GM18508 (cell line): Measurements from ENCODE around the gene C17orf67.

ENCODE experiments used
- ATAC-seq: cut with Tn5 transposase; IDR thresholded peaks from one replicate; pipeline ENCODE4 v1.9.1; 2021; ENCODE audit warnings: moderate number of reproducible peaks; ENCODE audit not compliant: insufficient read depth, unreplicated experiment

Gene C17orf67

DNA sequence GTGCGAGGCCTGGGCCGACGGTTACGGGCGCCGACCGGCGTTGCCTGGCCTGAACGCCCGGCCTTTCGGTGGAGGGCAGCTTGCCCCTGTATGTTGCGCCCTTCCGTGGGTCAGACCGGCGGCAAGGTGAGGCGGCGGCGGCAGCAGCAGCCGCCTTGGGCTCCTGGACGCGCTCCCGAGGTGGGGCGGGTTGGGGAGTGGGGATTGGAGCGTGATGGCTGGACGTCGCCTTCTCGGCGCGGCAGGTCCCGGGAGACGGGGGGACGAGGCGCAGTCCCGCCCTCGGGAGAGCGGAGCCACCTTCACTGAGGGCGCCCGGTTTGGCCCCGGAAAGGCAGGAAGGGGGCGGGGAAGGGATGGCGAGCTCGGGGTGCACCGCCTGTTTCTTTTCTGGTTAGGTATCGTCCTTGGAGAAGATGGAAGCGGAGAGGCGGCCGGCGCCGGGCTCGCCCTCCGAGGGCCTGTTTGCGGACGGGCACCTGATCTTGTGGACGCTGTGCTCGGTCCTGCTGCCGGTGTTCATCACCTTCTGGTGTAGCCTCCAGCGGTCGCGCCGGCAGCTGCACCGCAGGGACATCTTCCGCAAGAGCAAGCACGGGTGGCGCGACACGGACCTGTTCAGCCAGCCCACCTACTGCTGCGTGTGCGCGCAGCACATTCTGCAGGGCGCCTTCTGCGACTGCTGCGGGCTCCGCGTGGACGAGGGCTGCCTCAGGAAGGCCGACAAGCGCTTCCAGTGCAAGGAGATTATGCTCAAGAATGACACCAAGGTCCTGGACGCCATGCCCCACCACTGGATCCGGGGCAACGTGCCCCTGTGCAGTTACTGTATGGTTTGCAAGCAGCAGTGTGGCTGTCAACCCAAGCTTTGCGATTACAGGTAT, 902 bp upstream of the C17orf67 start:
- ATAC-seq, result peak; percentile 30

GRCh38 chr17:56833057-56833808, 487 bp downstream of the C17orf67 start:
- peak; percentile 23 for ATAC-seq

DNA sequence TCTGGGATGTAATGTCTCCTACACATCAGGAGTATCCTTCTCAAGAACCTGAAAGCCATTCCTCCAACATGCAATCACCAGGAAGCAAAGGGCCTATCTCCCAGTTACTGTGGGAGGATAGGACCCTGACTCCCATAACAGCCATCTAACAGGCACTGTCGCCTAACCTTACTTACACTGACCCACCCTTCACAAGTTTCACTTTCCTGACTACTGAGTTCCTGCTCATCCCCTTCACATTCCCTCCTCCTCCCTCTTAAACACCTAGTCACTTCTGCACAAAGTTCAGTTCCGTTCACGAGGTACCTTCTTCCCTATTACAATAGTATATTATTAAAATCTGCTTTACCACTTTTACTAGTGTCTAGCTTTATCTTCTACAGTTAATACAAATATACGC, 1.3 kb downstream of the C17orf67 start:
- no peak for ATAC-seq

DNA sequence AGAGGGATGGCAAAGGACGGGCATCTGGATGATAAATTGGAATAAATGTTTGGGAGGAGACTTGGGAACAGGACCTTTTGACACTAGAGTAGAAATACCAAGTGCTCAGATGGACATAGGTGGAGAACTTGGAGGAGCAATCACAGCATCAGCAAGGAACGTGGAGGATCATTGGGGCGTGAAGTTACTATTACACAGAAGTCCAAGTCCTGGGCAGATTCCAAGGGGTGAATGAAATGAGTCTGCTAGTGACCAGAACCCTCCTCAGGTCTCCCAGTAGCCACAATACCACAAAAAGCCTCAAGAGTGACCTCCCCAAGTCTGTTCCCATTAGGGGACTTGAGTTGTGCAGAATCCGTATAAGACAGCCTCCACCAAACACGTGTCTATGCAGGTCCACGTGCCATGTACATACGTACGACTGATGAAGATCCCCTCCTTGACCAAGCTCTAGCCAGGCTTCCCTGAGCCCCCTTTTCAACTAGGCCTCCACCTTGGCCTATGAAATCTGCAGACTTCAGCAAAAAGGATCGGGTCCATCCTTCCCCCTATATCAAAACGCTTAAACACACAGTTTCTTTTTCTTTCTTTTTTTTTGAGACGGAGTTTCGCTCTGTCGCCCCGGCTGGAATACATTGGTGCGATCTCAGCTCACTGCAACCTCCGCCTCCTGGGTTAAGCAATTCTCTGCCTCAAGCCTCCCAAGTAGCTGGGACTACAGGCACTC, 2.2 kb downstream of the C17orf67 start:
- no peak for ATAC-seq

DNA sequence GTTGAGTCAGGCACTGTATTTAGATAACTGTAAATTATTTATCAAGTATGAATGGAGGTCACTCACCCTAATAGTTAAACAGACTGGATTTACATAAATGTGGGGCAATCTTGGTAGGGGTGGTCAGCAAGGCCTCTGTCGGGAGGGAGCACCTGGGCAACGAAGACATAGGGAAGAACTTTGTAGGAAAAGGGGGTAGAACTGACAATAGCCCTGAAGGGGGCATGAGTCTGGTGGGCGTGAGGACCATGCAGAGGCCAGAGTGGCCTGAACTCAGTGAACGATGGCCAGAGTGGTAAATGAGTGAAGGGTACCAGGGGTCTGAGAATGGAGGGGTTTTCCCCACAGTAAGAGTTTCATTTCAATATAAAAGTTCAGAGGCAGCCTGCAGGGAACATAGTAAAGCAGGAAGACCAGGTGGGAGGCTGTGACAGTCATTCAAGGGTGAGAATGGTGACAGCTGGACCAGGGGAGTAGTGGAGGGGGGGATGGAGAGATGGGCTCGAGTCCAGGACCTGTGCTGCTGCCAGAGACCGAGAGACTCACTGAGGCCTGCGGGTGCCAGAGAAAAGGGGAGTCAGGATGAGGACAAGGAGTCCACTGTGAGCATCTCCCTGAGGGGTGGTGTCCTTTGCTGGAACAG, 2.9 kb downstream of the C17orf67 start:
- ATAC-seq, result no peak

GRCh38 chr17:56826611-56827414, 6.9 kb downstream of the C17orf67 start:
- ATAC-seq, result no peak

GRCh38 chr17:56824503-56824902, 9.2 kb downstream of the C17orf67 start:
- ATAC-seq, result no peak

GRCh38 chr17:56823848-56824247, 9.9 kb downstream of the C17orf67 start:
- no peak for ATAC-seq

GRCh38 chr17:56822725-56823124, 11.0 kb downstream of the C17orf67 start:
- ATAC-seq, result no peak

- no peak for ATAC-seq
Measured at GRCh38 chr17:56821847-56822534, 11.7 kb downstream of the C17orf67 start.

- no peak for ATAC-seq
Measured at GRCh38 chr17:56820207-56820606, 13.5 kb downstream of the C17orf67 start.

DNA sequence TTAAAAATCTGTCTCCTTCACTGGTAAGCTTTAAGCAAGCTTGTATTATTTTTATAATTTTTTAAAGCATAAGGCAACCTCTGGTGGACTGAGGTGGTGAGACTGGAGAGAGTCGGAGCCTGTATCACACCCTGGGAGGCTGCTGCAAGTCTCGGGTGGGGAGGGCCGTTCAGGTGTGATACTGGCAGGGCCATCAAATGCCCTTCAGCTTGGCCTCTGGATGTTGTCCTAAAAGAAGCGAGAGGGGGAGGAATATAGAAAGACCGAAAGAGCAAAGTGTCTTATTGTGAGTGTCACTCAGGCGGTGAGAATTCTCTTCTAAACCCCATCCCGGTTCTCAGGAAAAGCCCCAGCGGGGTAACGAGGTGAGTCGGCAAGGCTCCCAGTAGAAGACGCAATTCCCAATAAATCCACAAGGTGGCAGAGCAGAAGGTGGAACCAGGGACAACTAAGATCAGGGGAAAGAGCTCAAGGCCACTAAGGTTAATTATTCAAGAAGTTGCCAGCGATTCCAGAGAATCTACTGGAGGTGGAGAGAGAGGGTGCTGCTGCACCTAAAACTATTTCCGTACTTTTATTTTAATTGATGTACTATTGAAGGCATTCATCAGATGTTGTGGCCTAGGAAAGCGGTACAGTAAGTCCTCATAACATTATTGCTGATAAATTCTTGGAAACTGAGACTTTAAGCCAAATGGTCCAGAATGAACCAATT, 14.1 kb downstream of the C17orf67 start:
- ATAC-seq, result no peak

GRCh38 chr17:56819030-56819429, 14.7 kb downstream of the C17orf67 start:
- no peak for ATAC-seq

GRCh38 chr17:56817066-56817465, 16.7 kb downstream of the C17orf67 start:
- ATAC-seq, result no peak

DNA sequence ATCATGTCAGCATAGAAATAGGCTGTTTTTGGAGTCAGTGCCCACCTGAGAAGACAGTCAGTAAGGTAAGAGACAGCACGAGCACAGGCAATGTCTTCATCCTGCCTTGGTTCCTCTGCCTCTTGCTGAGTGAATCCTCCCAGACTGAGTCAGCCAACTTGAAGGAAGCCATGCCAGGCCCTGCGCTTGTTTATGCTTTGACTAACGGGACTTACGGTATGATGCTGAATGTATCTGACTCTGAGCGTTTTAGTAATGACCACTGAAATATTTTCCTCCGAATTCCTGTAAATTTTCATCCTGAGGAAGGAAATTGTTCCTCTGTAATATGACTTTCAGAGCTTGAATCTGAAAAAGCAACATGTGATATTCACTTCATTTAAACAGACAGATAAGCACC, 18.0 kb downstream of the C17orf67 start:
- no peak for ATAC-seq

DNA sequence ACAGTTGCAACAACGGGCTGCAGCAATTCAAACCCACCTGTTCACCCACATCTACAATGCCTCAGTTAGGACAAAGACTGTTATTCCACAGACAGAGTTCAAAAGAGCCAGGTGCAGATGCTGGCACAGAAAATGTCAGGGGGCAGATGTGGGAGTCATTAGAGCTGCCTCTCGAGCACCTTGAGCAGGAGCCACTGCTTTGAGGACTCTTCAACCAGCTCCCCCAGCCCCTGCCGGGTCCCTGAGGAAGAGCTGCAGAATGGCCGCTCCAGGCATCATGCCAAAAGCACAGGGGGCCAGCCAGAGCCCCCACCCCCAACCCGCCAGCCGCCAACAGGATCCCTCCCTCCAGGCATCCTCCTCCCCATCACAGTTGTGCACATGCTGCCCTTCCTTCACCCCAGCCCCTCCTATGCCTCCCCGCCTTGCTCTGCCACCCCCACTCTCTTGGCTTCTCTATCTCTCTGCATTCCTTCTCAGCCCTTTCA, 20.8 kb downstream of the C17orf67 start:
- ATAC-seq, result no peak

- no peak for ATAC-seq
Measured at GRCh38 chr17:56810891-56811775, 22.6 kb downstream of the C17orf67 start.
